NCI-H1694 treated with DMSO at 0.1 percent for 48 hours (cell line): ENCODE results near the gene KDM4B.

Experiments used
- DNase-seq: peaks from one replicate; lab custom pipeline; 2025; lab: John Stamatoyannopoulos, UW

KDM4B gene

DNA sequence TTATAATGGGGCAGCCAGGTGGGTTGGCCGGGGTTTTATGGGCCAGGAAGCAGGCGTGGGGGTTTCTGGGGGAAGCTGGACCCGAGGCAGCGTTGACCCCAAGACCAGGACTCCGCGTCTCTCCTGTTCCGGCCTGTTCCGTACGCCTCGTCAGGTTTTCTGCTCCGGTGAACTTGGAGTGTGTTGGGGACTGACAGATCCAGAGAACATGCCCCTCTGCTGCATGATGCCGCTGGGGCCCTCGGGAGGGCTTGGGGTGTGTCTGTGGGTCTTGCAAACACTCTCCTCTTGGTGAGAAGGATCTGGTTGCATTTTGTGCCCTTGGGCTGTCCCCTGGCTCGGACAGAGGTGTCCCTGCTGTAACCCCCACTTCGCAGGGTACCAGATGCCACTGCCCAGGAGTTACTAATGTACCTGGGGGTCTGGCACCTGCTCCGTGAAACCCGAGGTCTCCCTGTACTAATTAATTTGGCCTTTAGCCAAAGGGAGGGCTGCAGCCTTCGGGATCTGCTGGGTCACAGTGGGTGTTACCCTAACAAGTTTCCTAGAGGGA lies 15.6 kb downstream of the KDM4B start:
- DNase-seq: no peak

GRCh38 chr19:4985551-4985991 lies 16.7 kb downstream of the KDM4B start:
- DNase-seq: no peak

DNA sequence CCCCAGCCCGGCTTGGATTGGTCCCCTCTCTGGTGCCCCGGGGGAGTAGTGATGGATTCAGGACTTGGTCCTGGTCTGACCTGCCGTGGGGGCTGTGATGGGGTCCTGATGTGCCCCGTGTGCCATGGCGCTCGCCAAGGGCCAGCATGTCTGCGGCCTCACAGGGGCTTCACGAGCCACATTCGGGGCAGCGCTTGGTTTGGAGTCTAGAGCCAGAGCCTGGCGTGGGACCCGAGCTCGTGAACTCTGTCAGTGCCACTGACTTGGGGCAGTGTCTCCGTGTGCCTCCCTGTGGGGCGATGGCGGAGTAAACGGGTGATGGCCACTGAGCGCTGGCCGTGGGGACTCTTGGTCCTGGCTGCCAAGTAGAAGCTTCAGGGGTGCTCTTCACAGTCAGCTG lies 17.1 kb downstream of the KDM4B start:
- DNase-seq: no peak

DNA sequence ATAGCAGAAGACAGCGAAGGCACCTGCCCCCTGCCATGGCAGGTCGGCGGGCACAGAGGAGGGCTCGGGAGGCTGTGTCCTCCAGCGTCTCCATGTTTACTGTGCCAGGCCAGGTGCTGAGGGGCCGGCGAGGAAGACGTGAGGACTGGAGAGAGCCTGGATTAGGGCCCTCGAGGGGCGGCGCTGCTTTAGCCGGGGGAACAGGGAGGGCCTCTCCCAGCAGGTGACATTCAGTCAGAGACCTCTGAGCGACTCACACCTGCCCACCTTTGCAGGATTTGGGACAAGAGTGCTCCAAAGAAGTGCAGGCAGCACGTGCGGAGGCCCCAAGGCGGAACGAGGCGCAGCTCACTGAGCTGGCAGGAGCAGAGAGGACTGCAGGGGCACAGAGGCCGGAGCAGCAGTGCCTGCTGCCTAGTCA lies 17.6 kb downstream of the KDM4B start:
- DNase-seq: no peak

- no peak for DNase-seq
Observed at GRCh38 chr19:4987256-4987655, 18.3 kb downstream of the KDM4B start.

DNA sequence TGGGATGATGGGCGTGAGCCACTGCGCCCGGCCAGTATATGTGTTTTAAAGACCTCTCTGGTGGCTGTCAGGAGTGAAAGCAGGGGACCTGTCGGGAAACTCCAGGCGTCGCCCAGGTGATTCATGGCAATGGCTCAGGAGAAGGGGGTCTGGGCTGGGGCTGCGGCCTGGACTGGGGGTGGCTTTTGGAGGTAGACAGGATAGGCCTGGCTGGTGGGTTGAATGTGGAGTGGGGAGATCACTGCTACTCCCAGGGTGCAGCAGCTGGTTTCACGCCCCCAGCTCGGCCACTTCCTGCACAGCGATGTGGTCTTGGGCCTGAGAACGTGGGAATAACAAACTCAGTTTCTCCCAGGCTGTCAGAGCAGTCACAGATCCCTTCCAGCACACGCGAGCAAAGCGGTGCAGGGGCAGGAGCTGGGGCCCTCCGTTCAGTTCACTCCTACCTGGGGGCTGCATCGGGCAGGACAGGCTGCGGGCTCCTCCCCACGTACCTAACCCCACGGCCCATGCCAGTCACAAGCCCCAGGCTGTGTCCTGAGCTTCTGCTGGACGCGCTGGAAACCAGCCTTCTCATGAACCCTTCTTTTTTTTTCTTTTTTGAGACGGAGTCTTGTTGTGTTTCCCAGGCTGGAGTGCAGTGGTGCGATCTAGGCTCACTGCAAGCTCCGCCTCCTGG lies 18.9 kb downstream of the KDM4B start:
- no peak for DNase-seq

DNA sequence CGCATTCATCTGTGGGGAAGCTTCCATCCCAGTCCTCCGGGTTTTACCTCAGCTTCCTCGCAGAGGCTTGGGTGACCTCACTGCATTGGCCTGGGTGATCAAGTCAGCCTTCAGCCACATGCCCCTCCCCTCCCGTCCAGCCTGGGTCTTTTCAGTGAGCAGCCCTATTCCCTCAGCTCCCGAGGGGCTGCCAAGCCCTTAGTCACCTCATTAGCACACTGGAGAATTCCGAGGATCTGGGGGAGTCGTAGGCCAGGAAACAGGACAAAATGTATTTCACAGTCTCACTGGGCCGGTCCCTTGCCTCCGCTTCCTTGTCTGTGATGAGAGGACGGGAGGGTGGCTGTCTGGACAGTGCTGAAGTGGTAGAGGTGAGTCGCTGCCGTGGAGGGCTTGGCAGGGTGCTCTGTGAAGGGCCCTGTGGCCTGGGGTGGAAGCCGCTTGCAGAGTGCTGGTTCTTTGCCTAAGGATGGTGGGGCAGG lies 19.9 kb downstream of the KDM4B start:
- no peak for DNase-seq

DNA sequence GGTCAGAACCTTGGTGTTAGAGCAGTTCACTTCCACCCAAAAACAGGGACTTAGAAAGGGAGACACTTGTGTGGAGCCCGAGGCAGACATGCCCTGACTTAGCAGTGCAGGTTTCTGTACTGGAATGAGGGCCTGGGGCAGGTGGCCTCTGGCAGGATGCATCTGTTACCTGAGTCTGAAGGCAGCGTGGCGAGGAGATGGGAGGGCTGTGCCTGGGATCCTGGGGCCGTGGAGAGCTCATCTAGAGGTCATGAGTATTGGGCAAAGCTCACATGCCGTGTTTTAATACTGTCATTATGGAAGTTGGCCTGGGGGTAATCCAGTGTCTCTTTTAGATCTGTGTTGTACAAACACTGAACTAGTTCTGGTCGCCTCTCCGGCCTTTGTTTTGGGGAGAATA lies 21.4 kb downstream of the KDM4B start:
- no peak for DNase-seq

DNA sequence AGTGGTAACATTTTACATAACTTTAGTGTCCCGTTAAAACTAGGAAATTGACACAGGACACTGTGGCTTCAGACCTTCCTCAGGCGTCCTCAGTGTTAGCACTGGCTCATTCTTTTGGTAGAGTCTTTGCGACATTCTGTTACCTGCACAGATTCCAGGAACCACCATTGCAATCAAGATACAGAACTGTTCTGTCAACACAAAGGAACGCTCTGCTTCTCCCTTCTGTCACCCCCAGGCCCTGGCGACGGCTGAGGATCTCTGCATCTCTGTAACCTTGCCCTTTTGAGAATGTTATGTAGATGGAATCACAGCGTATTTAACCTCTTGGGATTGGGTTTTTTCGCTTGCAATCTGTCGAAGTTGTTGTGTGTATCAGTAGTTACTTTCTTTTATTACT lies 22.6 kb downstream of the KDM4B start:
- no peak for DNase-seq

DNA sequence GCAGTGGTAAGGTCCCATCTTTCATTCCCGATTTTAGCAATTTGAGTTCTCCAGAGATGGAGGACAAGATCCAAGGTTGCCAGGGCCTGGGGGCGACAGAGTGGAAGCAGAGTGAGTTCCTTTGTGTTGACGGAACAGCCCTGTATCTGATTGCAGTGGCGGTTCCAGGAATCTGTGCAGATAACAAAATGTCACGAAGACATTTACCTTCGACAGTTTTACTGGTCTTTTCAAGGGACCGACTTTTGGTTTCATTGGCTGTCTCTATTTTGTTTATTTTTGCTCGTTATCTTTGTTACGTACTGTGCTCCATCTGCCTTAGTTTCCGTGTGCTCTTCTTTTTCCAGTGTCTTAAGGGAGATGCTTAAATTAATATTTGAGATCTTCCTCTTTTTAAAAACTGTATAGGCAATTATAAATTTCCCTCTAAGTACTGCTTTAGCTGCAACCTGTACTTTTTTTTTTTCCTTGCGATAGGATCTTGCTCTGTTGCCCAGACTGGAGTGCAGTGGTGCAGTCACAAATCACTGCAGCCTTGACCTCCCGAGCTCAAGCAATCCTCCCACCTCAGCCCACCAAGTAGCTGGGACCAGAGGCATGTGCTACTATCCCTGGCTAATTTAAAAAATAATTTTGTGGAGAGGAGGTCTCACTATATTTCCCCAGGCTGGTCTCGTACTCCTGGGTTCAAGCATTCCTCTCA lies 23.2 kb downstream of the KDM4B start:
- DNase-seq: no peak

- DNase-seq: no peak
Observed at GRCh38 chr19:4993683-4994082, 24.8 kb downstream of the KDM4B start.

DNA sequence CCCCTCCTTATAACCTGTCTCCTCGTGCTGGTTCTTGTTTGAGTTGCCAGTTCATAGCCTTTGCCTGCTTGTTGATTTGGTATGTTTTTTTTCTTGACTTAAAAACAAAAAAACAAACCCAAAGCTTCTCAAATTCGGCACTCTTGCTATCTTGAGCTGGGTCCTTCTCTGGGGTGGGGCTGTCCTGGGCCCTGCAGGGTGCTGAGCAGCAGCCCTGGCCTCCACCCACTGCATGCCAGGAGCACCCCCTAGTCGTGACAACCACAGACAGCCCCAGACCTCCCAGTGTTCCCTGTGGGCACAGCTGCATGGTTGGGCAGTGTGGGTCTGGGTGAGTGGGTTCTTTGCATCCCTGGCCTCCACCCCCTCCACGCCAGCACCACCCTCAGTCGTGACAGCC lies 27.8 kb downstream of the KDM4B start:
- no peak for DNase-seq

DNA sequence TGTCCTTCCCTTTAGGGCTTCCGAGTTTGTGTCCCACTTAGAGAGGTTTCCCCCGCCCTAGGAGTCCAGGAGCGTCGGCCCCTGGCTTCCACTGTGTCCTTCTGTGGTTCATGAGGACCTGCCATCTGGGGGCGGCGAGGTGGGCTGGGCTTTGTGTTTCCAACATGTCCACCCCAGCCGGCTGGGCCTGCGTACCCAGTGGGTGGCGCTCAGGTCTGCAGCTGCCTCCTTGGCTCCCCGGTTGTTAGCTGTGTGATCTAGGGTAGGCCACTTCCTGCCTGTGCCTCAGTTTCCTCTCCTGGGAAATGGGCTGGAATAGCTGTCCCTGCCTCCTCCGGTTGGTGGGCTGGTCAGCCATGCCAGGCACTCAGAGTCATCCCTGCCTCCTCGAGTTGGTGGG lies 28.4 kb downstream of the KDM4B start:
- DNase-seq: no peak

- no peak for DNase-seq
Observed at GRCh38 chr19:5000120-5000611, 31.3 kb downstream of the KDM4B start.

GRCh38 chr19:5001615-5002014 lies 32.7 kb downstream of the KDM4B start:
- peak; percentile 4 for DNase-seq

- no peak for DNase-seq
Observed at GRCh38 chr19:5002143-5002542, 33.2 kb downstream of the KDM4B start.

- DNase-seq: no peak
Observed at GRCh38 chr19:5003781-5004180, 34.9 kb downstream of the KDM4B start.

DNA sequence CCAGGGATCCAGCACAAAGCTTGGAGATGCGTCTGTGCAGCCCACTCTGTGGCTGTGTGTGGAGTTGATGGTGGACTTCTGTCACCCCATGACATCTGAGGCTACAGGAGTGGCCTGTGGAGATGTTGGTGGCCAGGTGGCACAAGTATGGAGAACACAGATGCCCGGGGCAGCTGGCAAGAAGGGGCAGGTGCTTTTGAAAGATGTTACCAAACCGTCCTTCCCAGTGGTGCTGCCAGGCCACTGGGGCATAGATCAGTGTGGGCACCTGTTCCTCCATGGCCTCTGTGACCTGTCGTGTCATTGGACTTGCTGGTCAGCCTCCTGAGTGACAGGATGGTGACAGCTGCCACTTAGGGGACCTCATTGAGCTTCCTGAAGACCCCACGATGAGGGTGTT lies 36.2 kb downstream of the KDM4B start:
- DNase-seq: no peak

GRCh38 chr19:5006201-5006600 lies 37.3 kb downstream of the KDM4B start:
- no peak for DNase-seq

GRCh38 chr19:5006821-5007220 lies 37.9 kb downstream of the KDM4B start:
- no peak for DNase-seq

GRCh38 chr19:5011476-5012238 lies 42.7 kb downstream of the KDM4B start:
- no peak for DNase-seq

DNA sequence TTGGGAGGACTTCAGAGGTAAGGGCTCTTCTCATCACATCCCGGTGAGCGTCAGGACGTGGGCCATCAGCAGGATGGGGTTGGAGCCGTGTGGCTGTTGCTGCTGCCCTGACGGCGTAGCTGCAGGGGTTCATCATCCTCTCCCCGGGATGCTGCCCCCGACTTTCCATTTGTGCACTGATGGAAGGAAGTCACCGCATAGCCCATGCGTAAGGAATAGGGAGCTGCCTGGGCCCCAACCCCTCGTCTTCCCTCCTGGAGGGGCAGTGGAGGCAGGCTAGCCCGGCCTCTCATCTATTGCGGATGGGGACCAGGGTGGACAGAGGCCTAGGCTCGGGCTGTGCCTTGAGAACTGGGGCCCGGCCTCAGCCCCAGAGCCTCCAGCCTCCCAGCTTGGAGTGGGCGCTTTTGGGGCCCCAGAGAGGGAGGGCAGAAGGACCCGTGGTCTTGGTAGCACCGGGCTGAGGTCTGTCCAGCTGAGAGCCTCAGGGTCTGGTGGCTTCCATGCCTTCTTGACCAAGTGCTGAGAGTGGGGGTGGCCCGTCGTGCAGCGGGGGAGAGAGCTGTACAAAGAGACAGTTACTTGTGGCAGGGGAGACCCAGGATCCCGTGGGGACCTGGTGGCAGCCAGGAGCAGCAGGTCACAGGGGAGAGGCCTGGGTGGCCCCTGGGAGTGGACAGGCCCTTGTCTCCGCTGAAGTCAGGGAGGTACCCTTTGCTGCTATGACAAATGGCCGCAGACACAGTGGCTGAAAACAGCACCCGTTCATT lies 44.0 kb downstream of the KDM4B start:
- no peak for DNase-seq
